H1 (cell line): ENCODE data around the gene CAPN14. TPM values are rescaled to one million over a fixed set of nuclear protein-coding genes. Genes with fewer than 3 reads are reported as not detected.

Experiments
- RAD21 ChIP-seq, 2 experiments: IDR thresholded peaks in 1 of 2; conservative IDR thresholded peaks in 1 of 2; 2 replicates each; pipeline ENCODE4 v1.6.1; 2011; ENCODE audit warnings: low read depth in 2 of 2, low read length in 2 of 2, improper control_type of control experiment in 1 of 2, inconsistent platforms in 1 of 2, mild to moderate bottlenecking in 1 of 2, moderate library complexity in 1 of 2
- SP4 ChIP-seq: IDR thresholded peaks from 2 replicates; pipeline ENCODE4 v1.6.1; 2012; ENCODE audit warnings: low read length, inconsistent platforms
- polyA plus RNA-seq, 7 experiments: library from polyadenylated mRNA; depleted of rRNA in 3 of 7; stranded (reverse) in 5 of 7; unstranded in 2 of 7; fragments of >200 nt in 5 of 7; fragments of 200-250 nt in 2 of 7; gene quantifications; 1 replicate in 5 of 7; 2 replicates in 1 of 7; 4 replicates in 1 of 7; pipeline versions ENCODE4 v1.2.1 to v1.2.3, GENCODE V29; 2011 to 2013; ENCODE audit warnings: missing spikeins in 2 of 7, mixed read lengths in 2 of 7
- total RNA-seq: library from RNA; stranded (reverse); fragmentation: NEBNext Ultra II Directional; extraction: Animal tissue kit (Norgen Biotek cat#: 25700); gene quantifications from 2 replicates; pipeline ENCODE4 v1.2.1, GENCODE V29; 2021
- TF ChIP-seq, protein P1 (sequence below): IDR thresholded peaks from 2 replicates; pipeline ENCODE4 v1.6.1; 2011; ENCODE audit warnings: low read length, improper control_type of control experiment

The CAPN14 gene
- total and polyA plus RNA-seq, 2 of the 8 experiments (the other 6 are each of a cell fraction or from before 2014, with no cell fraction given): 0.07 TPM; not detected in 1

GRCh38 chr2:31251018-31251417, 33.7 kb upstream of the CAPN14 start (continued):
- TF ChIP-seq, protein P1, sequence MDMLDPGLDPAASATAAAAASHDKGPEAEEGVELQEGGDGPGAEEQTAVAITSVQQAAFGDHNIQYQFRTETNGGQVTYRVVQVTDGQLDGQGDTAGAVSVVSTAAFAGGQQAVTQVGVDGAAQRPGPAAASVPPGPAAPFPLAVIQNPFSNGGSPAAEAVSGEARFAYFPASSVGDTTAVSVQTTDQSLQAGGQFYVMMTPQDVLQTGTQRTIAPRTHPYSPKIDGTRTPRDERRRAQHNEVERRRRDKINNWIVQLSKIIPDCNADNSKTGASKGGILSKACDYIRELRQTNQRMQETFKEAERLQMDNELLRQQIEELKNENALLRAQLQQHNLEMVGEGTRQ: no peak
- TF ChIP-seq SP4 (no peak), RAD21 (IDR thresholded peaks at IDR 0.05 in 1 of 2, conservative IDR thresholded peaks at IDR 0.05 in 1 of 2; ENCODE audit: low read depth in 2 of 2, low read length in 2 of 2) (no peak)
